DND-41 (cell line): ENCODE results near the gene TERB1.

Experiments used
- EZH2 ChIP-seq: IDR thresholded peaks from 3 replicates; pipeline ENCODE4 v1.6.1; 2012; ENCODE audit warnings: borderline replicate concordance, low read depth, mild to moderate bottlenecking, moderate library complexity, low read length, inconsistent platforms; ENCODE audit not compliant: severe bottlenecking
- TF ChIP-seq, protein P1 (sequence below): IDR thresholded peaks from 2 replicates; pipeline ENCODE4 v1.5.1; 2012; ENCODE audit warnings: borderline replicate concordance, low read length, moderate library complexity, mild to moderate bottlenecking; ENCODE audit not compliant: poor library complexity, severe bottlenecking; ENCODE audit errors: extremely low read depth

DNA sequence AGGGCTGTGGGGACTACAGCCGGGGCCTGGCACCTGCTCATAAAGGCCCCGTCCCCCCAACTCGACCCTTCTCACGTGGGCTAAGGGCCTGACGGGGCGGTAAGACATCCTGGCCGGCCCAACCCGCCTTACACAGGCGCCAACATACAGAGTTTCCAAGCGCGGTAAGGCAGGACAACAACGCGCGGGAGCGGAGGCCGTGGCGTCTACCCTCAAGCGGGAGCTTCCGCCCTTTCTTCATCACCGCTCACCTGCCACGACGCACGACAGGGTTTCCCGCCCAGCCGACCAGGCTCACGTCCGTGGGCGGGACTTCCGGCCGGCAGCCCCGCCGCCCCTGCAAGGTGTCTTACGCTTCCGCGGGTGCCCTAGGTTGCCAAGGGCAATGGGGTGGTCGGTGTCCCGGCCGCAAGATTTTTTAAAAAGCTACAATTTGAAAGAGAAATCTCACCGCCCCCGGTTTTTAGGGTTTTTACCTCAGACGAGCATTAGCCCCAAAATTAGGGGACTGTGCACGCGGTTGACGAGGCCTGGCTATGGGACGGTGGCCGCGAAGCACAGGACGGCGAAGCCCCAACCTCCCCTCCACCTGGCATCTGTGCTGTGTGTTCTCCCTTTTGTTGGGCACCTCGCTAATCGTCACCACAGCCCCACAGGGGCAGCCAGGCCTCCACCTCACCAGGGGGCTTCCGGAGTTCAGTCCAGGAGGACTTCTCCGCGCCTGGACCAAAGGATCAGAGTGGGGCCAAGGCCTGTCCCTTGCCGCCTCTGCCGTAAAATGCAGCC, at the start of gene TERB1:
- TF ChIP-seq, protein P1, sequence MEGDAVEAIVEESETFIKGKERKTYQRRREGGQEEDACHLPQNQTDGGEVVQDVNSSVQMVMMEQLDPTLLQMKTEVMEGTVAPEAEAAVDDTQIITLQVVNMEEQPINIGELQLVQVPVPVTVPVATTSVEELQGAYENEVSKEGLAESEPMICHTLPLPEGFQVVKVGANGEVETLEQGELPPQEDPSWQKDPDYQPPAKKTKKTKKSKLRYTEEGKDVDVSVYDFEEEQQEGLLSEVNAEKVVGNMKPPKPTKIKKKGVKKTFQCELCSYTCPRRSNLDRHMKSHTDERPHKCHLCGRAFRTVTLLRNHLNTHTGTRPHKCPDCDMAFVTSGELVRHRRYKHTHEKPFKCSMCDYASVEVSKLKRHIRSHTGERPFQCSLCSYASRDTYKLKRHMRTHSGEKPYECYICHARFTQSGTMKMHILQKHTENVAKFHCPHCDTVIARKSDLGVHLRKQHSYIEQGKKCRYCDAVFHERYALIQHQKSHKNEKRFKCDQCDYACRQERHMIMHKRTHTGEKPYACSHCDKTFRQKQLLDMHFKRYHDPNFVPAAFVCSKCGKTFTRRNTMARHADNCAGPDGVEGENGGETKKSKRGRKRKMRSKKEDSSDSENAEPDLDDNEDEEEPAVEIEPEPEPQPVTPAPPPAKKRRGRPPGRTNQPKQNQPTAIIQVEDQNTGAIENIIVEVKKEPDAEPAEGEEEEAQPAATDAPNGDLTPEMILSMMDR = no peak
- TF ChIP-seq EZH2 = no peak
